ENCODE results near the gene NKAIN2.
"Not testable (repeated sequence)": the region's sequence is repeated elsewhere in the genome, so short reads cannot be mapped to it uniquely, and the experiment has no call there.

NKAIN2 gene

DNA sequence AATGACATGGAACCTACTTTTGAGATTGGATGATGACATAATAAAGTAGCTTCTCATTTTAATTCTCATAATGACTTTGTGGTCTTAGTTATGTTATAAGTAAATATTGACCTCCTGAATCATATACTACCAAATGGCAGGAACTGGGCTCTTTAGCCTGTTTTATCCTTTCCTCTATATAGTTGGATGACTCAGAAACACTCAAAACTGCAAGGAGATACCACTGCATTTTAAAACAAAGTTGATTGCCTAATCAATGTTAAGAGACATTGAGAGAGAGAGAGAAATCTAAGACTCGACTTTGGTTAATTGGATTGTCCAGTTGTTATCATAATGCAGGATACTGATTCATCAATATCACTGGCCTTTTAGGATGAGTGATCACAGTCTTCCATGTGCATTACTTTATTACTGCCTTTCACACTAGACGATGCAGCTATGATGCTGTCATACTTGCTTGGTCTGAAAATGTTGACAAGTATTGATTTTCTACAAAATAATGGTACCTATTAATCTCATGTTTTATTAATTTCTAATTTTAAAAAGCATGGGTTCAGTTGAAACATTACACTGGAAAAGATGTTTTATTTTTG lies 320.0 kb downstream of the NKAIN2 start:
- no peak for DNase-seq

DNA sequence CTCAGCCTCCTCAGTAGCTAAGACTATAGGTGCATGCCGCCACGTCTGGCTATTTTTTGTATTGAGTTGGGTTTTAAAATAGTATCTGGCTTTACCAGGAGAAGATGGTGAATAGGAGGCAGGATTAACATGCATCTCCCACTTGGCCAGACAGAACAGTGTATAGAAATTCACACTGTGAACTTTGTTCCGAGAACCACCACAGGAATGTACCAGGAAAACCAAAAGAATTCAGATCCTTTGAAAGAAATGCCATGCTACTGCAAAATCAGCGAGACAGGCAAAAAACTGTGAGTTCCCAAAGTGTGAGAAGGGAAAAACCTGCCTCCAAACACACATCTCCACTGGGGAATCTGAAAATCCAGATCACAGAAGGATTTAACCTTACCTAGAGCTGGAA lies 327.6 kb downstream of the NKAIN2 start:
- DNase-seq, result no peak

DNA sequence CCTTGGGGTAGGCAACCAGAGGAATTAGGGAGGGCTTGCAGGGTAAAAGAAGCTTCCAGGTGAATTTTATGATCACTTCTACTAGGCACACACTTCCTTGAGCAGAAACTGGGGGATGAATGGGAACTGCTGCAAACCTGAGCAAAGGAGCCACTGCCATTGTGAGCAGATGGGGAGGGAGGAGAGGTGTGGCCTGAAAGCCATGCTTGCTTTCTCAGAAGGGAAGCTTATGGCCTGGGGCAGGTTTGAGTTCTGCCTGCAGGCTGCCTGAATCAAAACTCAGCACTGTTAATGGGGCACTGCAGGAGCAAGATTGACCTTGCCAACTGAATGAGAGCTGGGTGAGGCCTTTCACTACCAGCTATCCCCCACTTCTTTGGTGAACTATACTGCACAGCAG lies 328.1 kb downstream of the NKAIN2 start:
- DNase-seq, result no peak

DNA sequence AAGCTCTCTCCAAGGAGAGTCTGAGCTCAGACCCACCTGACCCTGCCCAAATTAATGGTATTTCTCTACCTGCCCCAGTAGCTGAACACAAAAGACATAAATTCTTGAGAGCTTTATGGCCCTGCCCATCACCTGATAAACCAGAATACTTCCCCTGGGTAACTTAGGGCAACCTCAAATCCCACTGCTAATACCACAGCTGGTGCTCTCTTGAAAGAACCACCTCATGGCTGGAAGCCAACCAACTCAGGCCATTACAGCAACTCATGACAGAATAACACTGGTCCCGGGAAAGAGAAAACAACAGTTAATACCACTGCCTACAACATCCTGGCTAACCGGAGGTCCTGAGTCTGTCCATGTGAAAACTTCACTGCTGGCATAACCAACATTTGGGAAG lies 328.6 kb downstream of the NKAIN2 start:
- no peak for DNase-seq

DNA sequence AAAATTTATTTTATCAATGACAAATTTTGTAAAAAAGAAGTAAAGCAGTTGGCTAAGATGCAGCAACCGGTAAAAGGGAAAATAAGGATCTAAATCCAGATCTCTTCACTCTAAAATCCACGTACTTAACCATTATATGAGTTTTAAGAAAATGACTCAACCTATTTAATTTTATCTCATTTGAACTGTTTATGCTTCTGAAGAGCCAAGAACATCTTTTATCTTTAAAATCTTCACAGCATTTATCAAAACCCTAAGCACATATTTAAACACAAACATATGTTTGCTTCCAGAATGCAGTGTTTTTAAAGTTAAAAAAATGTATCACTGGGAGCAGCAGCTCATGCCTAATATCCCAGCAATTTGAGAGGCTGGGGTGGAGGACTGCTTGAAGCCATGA lies 339.2 kb downstream of the NKAIN2 start:
- no peak for DNase-seq

DNA sequence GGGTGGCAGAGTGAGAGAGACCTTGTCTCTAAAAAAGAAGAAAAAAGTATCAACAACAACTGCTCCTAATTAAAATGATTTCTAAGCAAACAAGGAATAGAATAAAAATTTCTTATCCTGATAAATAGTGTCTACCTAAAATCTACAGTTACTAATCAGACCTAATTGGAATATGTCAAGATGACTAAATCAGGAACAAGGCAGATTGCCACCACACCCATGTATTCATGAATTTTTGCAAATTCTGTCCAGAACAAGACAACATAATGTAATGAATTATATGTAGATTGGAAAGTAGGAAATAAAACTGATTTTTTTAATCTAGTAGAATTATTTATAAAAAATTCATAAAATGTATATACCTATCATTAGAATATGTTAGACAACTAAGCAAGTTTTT lies 339.8 kb downstream of the NKAIN2 start:
- DNase-seq, result no peak

DNA sequence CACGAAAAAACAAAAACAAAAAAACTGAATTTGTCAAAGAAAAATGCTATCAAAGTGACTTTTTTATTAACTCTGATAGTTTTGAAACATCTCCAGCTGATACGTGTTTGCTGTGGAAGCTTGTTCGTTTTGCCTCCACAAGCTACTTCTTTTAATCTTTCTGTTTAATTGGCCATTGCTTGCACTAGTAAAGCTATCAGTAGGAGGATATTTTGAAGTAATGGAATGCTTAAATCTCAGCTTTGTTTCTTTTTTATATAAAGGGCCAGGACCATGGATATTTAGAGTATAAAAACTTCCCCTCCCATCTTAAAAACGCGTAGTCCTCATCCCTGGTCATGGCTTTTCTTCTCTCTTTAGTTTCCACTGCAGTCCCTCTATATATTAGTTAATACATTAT lies 344.0 kb downstream of the NKAIN2 start:
- no peak for DNase-seq

DNA sequence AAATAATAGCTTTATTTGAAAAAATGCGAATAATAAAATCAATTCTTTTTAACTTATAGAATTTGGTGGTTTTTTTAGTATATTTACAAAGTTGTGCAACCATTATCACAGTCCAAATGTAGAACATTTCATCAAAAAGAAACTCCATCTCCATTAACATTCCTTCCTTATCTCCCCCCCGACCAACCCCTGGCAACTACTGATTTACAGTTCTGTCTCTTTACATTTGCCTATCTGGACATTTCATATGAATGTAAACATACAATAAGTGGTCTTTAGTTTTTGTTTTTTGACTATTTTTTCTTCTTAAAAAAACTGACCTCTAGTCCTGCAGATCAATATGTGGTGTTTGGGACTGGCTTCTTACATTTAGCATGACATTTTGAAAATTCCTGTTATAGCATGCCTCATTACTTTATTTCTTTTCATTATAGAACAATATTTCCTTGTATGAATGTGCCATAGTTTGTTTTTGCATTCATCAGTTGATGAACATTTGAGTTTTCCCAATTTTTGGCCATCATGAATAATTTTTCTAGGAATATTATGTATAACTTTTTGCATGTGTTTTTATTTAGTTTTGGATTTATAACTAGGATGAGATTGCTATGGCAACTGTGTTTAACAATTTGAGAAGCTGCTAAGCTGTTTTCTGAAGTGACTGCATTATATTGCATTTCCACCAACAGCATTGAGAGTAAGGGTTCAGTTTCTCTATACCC lies 344.7 kb downstream of the NKAIN2 start:
- no peak for DNase-seq

DNA sequence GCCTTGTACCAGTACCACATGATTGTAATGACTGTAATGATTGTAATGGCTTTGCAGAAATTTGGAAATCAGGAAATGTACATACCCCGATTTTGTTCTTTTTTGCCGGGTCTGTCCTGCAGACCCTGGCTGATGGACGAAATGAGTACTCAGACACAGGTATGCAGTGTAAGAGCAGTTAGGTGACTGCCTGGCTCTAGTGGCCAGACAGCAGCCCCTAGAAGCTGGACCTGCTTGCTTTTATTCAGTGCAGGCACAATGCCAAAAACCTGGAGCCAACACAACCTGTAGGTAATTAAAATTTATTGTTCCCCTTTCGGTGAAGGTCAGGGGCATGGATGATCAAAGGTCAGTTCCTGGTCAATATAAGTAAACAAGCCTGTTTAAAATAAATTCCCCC lies 346.0 kb downstream of the NKAIN2 start:
- no peak for DNase-seq

DNA sequence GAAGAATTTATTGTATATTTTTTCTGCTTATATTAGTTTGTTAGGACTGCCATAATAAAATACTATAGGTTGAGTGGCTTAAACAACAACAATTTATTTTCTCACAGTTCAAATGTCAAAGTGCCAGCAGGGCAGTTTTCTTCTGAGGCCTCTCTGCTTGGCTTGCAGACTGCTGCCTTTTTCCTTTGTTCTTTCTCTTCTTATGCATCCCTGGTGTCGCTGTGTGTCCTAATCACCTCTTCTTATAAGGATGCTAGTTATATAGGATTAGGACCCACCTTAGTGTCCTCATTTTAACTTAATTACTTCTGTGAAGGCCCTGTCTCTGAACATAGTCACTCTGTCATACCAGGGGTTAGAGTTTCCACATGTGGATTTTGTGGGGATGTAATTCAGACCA lies 354.4 kb downstream of the NKAIN2 start:
- no peak for DNase-seq

DNA sequence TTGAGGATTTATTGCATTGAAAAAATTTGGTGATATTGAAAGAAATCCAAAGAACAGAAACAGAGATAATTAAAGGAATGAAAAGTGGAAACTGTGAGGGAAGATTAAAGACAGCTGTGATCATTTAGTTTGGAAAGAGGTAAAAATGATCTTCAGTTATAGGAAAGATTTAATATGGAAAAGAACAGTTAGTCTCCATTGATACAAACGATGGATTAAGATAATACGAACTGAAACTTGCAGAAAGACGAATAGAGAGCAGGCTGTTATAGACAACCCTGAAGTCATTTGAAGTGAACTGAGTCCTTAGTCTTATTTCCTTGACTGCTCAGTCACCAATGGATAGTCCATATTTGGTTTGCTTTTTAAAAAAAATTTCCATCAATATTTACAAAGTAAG lies 360.0 kb downstream of the NKAIN2 start:
- no peak for DNase-seq

DNA sequence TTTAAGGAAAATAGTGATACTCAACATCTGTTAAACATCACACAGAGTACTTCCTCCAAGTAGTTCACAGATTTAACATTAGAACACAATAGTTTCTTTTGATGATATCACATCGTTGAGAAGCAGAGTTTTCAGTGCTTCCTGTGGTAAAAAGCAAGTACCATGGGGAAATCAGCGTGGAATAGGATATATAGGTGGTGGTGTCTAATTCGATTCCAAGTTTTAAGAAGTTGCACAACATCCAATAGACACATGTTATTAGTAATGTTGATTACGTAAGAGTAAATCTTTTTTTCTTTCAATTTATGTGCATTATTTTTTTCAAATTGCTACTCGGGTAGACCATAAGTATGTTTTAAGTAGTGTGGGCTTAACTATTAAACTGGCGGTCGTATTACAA lies 360.7 kb downstream of the NKAIN2 start:
- DNase-seq, result no peak

DNA sequence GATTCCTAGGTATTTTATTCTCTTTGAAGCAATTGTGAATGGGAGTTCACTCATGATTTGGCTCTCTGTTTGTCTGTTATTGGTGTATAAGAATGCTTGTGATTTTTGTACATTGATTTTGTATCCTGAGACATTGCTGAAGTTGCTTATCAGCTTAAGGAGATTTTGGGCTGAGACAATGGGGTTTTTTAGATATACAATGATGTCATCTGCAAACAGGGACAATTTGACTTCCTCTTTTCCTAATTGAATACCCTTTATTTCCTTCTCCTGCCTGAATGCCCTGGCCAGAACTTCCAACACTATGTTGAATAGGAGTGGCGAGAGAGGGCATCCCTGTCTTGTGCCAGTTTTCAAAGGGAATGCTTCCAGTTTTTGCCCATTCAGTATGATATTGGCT lies 363.6 kb downstream of the NKAIN2 start:
- DNase-seq, result not testable (repeated sequence)

DNA sequence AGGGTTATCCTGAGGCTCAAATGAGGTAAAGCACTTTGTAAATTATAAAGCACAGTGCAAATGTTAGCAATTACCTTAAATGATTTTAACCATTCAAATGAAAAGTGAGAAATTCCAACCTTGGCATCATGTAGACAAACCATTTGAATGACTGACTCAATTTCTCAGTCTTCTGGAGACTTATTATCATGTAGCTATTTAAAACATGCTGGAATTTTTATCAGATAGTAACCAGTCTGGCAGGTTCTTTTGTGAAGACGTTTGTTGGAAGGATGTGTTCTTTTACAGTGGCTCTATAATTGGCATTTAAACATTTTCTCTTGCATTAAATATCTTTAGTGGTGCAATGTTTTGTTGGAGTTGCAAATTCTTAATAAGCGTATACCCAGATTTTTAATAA lies 386.6 kb downstream of the NKAIN2 start:
- DNase-seq, result no peak

DNA sequence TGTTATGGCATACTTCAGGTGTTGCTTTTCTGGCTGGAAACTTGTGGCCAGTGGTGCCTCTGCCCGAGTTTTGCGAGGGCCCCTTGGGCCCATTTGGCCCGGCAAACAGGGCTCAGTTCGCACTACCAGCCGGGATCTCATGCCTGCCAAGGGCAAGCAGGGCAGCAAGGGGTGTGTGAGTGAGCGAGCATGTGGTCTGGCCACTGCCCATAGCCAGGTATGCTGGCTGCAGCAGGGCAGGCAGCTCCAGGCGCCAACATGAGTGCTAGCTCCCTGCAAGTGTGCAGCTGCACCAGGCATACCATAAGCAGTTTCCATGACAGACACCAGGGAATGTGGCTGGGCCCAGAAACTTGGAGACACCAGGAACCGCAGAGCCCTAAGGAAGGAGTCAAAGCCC lies 389.5 kb downstream of the NKAIN2 start:
- no peak for DNase-seq

DNA sequence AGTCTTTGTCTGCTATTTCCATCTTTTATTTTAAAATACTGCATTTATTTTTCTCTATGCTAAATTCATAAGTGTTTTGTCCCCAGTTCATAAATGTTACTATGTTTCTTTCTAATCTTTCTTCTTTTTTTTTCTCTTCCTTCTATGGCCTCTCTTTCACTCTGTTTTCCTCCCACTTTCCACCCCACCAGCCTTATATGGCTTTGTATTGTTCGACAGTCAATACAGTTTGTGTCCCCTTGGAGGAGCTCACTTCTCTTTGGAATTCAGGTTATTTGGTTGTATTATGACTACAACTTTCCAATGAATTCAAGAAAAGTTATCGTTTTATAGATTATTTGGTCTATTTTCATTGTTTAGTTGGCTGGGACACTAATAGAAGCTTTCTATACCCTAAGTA lies 393.5 kb downstream of the NKAIN2 start:
- no peak for DNase-seq

DNA sequence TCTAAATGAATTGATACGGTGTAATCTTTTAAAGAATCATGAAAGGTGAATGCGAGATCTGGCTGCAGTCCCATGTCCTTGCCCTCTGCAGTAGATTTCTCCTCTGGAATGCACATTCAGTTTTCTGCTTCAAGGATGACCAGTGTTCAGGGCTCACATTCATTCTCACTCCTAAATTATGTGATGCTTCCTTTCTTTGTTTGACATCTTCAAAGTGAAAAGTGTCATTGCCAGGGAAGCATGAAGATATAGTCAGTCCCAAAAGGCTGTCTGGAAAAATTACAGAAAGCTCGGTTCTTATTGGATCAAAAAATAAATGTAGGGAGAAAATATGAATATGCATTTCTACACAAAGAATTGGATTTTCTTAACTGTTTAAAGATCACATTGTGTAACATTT lies 395.6 kb downstream of the NKAIN2 start:
- no peak for DNase-seq

DNA sequence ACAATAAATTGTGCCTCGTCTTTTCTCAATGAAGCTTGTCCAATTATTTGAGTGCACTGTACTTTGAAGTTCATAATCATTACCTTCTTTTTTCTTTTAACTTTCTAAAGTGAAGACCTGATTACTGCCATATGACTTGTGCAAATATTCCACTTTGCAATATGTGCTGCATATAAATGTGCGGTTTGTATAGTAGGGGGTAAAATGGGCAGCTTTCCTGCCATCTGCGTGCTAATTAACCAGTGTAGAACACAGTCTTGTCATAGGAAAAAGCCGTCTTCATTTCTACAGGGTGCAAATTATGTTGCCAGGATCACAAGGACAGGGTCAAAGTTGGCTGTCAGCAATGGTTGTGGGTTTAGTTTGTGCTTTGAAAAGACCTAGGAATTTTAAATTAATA lies 397.0 kb downstream of the NKAIN2 start:
- no peak for DNase-seq

DNA sequence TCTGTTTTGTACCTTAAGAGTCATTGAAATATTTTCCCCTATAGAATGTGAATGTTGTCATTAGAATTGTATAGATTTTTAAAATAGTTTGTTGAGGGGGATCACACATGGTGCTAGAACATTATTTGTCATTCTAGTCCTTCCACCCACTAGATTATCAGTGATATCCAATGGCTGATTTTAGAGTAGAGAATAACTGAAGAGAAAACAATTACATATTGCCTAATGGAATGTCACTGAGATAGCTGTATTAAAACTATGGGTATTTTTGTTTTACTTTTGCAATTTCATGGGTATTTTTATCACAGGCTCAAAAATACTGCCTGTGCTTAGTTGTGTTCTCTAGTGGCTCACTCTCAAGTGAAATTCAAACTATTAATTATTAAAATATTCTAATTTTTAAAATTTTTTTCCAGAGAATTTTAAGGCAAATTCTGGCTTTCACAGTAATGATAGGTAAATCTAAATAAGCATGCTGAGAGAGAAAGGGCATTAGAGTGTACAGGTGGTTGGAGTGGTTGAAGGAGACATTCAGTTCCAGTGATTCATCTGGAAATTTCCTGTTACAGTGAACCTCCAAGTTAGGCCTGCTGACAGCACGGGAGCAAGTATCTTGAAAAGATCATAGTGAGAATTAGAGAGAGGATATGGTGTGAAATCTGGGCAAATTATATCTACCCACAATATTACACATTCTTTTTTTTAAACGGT lies 399.6 kb downstream of the NKAIN2 start:
- DNase-seq, result no peak

DNA sequence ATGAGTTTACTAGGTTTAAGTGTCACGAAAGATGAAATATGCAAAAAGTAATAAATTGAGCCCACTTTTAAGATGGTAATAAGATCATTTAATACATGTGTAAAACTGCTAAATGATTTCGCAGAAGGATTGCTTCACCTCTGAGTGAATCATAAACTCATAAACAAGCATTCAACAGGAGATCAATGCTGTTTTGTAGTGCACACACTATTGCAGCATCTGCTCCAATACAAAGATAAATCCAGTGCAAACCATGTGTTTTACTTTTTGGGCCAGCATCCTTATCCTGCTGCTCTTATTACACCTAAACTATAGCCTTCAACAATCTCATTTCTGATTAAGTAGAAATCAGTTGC lies 400.1 kb downstream of the NKAIN2 start:
- no peak for DNase-seq

DNA sequence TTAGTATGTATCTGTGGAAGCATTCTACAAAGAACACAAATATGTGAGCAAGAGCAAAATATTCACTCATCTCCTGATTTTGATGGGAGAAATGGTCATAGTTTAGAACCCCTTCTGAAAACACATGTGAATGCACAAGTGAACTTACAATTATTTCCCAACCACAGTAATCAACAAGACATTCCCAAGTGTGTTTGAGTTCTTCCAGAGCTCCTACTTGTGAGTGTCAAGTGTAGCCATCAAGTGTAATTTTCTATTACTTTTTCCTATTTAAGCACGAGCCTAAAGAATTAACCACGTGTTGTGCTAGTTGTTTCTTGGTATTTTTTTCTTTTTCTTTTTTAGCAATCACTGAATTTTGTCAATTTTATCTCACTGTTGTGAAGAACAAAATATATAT lies 402.3 kb downstream of the NKAIN2 start:
- DNase-seq, result no peak

DNA sequence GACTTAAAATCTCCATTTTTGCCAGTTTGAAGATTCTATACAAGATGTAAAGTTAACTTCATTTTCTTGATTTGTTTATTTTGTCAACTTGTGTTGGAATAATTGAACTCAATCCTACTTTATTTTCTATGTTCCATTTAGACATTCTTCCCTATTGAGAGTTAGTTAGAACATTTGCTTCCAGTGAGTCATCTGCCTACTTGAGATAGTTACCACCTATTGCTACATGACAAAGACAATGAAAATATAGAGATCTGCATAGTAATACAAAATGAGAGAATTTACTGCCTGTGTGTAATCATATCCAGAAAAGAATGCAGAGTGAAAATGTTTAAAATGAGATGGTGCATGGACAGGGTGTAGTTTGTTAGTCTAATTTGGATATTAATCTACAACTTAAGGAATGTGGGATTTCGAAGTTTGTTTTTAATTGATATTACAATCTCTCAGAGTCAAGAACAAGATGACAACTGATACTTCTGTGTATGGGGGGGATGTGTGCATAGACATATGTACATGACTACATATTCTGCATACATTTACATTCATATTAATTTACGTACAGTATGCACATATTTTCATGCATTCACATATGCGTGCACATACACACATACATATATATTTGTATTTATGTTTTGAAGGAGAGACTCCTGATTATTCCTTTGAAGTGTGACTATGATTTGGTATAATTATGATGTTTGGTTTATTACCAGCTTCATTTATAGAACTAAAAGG lies 420.1 kb downstream of the NKAIN2 start:
- DNase-seq, result no peak

DNA sequence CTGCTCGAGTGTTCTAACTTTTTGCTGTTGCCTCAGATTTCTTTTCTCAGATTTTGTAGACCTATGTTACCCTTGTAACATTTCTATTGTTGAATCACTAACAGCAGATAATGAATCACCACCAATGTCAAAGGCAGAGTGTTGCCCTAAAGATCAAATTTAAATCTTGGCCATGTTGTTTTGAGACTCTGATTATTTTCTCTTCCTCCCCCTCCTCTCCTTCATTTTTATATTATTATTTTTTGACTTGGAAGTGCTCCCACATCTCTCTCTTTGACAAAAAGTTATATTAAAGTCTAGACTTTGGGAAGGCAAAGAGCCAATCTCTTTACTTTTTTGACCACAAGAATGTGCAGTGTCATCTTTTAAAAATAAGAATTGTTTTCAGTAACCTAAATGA lies 422.7 kb downstream of the NKAIN2 start:
- DNase-seq, result no peak

DNA sequence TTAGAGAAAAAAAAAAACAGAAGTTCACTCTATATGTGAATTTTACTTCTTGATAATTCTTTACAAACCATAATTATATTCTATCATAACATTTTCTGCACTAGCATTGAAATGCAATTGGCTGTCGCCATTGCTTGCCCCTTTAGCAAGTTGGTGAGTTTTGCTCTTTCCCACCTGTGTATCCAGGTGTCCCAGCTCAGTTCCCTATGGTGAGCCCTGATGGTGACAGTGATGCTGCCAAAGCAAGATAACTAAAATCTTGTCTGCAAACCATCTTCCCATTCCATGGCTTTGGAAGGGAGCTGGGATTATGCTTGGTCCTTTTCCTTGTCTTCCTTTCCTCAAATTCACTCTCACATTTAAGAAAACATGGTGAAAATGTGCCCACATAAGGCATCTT lies 429.6 kb downstream of the NKAIN2 start:
- no peak for DNase-seq
